Activated naive CD4-positive, alpha-beta T cell treated with anti-CD3 and anti-CD28 coated beads, Interleukin-2, amount 50 U/mL, for 16 hours (primary cell): ENCODE measurements around the gene TRPV5.

Experiments
- DNase-seq: peaks from one replicate; pipeline ENCODE4 v3.0.0-alpha.2; 2020

Gene TRPV5

DNA sequence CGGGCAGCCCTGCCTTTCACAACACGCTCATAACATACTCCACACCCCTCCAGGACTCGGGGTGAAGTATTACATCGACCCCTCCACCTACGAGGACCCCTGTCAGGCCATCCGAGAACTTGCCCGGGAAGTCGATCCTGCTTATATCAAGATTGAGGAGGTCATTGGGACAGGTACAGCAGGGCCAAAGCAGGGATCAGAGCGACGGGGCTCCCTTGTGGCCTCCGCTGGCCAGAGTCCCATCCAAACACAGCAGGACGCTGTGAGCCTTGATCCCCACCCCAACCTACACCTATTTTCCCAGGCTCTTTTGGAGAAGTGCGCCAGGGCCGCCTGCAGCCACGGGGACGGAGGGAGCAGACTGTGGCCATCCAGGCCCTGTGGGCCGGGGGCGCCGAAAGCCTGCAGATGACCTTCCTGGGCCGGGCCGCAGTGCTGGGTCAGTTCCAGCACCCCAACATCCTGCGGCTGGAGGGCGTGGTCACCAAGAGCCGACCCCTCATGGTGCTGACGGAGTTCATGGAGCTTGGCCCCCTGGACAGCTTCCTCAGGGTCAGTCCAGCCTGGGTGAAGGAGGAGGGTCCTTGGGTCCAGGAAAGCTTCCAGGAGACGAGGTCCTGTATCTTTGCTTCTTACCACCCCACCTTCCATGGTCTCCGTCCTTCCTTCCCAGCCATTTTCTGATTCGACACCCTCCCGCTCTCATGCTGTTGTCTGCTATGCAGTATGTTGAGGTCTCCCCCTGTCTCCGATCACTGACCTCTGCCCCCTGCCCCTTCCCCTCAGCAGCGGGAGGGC is 65.2 kb downstream of the TRPV5 start:
- DNase-seq = no peak

DNA sequence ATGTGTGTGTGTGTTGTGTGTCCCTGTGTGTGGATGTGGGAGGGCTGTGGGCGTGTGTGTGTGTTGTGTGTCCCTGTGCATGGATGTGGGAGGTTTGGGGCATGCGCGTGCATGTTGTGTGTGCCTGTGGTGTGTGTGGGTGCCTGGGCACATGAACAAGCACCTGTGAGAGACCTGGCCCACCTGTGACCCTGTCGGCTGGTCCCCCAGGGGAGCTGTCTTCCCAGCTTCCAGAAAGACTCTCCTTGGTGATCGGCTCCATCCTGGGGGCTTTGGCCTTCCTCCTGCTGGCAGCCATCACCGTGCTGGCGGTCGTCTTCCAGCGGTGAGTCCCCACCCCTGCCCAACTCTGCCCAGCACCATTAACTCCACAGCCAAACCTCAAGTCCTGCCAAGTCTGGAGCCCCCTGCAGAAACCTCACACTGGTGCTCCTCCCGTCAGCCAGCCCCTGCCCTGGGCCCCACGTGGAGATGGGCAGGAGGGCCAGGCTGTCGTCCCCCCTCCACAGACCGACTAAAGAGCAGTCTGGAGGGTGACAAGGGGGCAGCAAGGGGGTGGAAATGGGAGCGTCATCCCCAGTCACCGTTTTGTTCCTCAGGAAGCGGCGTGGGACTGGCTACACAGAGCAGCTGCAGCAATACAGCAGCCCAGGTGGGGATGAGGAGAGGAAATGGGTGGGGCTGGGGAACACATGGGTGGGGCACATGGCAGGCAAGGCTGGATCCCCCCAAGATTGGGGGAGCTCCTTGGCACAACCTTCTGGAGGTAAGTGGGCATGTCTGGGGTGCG is 66.0 kb downstream of the TRPV5 start:
- DNase-seq = no peak

DNA sequence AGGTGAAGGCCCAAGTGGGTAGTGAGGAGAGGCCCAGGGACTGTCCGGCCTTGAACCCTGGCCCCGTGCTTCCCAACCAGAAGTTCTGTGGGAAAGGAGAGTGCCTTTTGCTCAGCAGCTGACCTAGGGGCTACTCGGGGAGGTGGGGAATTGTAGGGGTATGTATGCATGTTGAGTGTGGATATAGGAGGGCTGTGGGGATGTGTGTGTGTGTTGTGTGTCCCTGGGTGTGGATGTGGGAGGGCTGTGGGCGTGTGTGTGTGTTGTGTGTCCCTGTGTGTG is 66.5 kb downstream of the TRPV5 start:
- DNase-seq = no peak

- no peak for DNase-seq
Measured at GRCh38 chr7:142866361-142867096, 67.0 kb downstream of the TRPV5 start.

DNA sequence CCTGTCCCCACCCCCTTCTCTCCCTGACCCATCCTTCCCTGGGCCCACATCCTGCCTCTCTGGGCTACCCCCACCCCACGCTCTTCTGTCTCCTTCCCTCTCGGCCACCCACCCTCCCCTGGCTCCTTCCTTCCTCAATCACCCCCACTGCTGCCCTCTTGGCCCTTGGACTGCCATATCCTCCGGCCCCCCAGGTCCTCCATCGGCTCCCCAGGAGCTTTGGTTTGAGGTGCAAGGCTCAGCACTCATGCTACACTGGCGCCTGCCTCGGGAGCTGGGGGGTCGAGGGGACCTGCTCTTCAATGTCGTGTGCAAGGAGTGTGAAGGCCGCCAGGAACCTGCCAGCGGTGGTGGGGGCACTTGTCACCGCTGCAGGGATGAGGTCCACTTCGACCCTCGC is 67.8 kb downstream of the TRPV5 start:
- no peak for DNase-seq

DNA sequence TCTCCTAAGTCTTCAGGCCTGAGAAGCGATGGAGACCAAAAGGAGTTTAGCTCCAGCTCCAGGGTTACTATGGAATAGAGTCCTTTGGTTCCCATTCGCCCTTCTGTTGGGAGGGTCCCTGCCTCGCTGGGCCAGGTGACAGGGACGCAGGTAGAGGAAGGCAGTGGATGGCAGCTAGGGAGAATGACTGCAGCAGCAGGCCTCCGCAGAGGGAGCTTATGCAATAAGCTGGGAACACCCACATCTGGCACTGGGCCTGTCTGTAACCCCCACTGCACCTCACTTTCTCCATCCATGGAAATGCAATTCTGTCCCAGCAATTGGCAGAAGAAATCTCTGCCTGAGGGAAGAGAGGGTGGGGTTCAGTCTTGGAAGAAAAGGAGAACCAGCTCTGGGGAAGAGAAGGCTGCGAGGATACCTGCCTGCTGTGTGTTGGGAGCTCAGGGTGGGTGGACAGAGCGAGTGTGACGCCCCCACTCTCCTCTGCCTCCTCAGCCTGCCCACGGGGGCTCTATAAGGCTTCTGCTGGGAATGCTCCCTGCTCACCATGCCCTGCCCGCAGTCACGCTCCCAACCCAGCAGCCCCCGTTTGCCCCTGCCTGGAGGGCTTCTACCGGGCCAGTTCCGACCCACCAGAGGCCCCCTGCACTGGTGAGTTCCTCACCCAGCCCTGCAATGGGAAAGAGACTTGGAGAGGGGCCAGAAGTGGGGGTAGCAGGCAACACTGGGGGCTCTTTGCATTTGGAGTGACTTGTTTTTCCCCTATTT is 68.4 kb downstream of the TRPV5 start:
- no peak for DNase-seq

- no peak for DNase-seq
Measured at GRCh38 chr7:142863891-142864685, 69.5 kb downstream of the TRPV5 start.

GRCh38 chr7:142862786-142863400 is 70.7 kb downstream of the TRPV5 start:
- no peak for DNase-seq

- DNase-seq = no peak
Measured at GRCh38 chr7:142862351-142862750, 71.2 kb downstream of the TRPV5 start.

DNA sequence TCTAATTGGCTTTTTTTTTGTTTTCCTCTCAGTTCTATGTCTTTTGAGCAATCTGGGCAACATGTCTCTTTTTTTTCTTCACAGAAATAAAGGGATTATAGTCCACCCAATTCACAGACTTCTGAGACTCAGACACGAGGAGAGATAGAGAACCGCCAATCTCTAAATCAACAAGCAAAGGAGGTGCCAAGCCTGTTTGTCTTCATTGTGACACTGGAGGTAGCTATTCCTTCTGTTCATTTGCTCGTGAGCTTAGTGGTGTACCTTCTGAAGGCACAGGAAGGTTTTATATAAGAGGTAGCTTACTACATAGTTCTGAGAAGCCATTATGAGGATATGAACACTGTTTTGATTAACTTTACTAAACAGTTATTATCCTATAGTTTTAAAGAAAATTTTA is 72.6 kb downstream of the TRPV5 start:
- DNase-seq = no peak

DNA sequence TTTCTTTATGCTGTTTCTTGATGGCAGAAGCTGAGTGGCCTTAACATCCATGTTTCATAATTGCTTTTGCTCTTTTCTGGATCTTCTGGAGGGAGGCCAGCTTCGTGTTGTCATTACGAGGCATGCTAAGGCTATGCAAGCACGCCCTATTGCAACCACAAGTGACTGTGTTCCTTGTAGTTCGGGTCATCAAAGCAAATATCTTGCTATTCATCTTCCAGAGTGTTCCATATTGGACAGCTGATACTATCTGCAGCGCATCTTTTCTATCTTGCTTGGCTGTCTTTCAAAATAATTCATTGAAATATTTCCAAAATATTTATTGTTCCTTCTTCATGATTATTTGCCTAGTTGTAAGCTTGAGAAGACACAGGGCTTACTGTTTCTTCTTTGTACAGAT is 73.7 kb downstream of the TRPV5 start:
- no peak for DNase-seq

GRCh38 chr7:142859411-142859810 is 74.1 kb downstream of the TRPV5 start:
- DNase-seq = no peak
